ENCODE data around the gene TRIM24.

DNA sequence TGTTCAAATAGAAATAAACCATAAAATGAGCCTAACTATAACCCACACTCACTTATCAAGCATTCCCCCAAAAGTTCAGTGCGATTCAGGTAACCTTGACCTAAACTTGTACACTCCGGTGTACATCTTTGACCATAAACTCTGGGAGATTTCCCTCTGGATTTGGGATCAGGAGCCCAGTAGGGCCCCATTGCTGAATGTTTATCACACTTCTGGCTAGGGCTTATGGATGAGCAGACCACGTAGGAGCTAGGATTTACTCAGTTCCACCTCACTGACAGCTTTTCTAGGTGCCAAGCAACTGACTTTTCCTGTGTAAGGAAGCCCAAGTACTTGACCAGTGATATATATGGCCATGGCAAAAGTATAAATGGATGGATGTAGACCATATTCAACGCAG lies 127.4 kb downstream of the TRIM24 start:
- TF ChIP-seq, protein P1, sequence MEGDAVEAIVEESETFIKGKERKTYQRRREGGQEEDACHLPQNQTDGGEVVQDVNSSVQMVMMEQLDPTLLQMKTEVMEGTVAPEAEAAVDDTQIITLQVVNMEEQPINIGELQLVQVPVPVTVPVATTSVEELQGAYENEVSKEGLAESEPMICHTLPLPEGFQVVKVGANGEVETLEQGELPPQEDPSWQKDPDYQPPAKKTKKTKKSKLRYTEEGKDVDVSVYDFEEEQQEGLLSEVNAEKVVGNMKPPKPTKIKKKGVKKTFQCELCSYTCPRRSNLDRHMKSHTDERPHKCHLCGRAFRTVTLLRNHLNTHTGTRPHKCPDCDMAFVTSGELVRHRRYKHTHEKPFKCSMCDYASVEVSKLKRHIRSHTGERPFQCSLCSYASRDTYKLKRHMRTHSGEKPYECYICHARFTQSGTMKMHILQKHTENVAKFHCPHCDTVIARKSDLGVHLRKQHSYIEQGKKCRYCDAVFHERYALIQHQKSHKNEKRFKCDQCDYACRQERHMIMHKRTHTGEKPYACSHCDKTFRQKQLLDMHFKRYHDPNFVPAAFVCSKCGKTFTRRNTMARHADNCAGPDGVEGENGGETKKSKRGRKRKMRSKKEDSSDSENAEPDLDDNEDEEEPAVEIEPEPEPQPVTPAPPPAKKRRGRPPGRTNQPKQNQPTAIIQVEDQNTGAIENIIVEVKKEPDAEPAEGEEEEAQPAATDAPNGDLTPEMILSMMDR (IDR thresholded peaks at IDR 0.05; ENCODE audit: insufficient read depth, low read length): no peak
- TF ChIP-seq POLR2AphosphoS5 (IDR thresholded peaks at IDR 0.05; ENCODE audit: low read depth): no peak
